Effector memory CD8-positive, alpha-beta T cell (primary cell): Measurements from ENCODE around the gene COL4A1.

ENCODE experiments used
- ATAC-seq: fragments of 150-1000 bp; cut with Tn5 transposase; replicated peaks from 2 replicates; pipeline ENCODE4 v1.10.0; 2021; ENCODE audit warnings: mild to moderate bottlenecking, moderate library complexity
- DNase-seq, 3 experiments: peaks; one replicate each; pipeline ENCODE4 v3.0.0; 2021
- H3K27ac Mint-ChIP-seq, 2 donors: one replicate each; pipeline ENCODE4 v1.8.0; 2022; ENCODE audit warnings: mild to moderate bottlenecking in 2 of 2, mixed read lengths in 2 of 2, moderate library complexity in 2 of 2
- H3K27me3 Mint-ChIP-seq, 2 donors: one replicate each; pipeline ENCODE4 v1.8.0; 2022; ENCODE audit warnings: mixed read lengths in 2 of 2
- H3K36me3 Mint-ChIP-seq: one replicate; pipeline ENCODE4 v1.8.0; 2022; ENCODE audit warnings: mild to moderate bottlenecking, moderate library complexity, mixed read lengths; ENCODE audit not compliant: insufficient read depth
- H3K4me1 Mint-ChIP-seq, 2 donors: one replicate each; pipeline ENCODE4 v1.8.0; 2022; ENCODE audit warnings: low read depth in 2 of 2, mixed read lengths in 2 of 2
- H3K4me3 Mint-ChIP-seq, 2 donors: one replicate each; pipeline ENCODE4 v1.8.0; 2022; ENCODE audit warnings: mild to moderate bottlenecking in 2 of 2, mixed read lengths in 2 of 2, moderate library complexity in 2 of 2
- H3K9me3 Mint-ChIP-seq, 2 donors: one replicate each; pipeline ENCODE4 v1.8.0; 2022; ENCODE audit warnings: mixed read lengths in 2 of 2

The COL4A1 gene

DNA sequence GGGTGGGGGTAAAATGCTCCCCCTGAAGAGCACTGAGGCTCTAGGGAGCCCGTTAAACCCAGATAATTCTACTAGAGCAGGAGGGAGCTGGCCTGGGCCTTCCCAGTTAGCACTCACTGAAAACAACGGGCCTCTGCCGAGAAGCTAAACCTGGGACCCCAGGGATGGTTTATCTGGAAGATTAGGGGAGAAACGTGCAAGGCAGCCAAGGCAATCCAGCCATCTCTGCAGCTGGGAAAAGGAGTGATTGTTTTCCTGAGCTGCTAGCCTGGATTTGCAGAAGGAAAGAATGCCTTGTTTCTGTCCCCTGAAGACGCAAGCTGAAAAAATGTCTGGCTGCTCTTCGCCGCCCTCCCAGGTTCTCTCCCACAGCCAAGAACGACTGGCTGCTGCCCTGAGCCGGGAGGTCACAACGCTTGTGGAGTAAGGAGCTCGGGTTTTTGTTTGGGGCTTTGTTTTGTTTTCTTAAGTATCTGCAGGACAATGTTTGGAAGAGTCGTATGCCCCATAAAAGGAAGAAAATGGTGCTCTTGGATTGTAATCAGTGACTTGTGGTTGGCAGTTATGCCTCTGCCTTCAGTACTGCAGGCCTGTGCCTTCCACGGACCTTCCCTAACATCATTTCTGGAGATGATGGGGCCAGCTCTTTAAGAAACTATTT is 31.6 kb upstream of the COL4A1 start:
- ATAC-seq (no peak), DNase-seq (no peak)
- Mint-ChIP-seq H3K4me3 (no peak overlapping the region), H3K27ac (no peak overlapping the region), H3K9me3 (peaks cover 2 to 9% of the 10 kb centered on the region in 2 donors), H3K36me3 (no peaks in the 10 kb centered on the region), H3K4me1 (peaks cover 8 to 13% of the 10 kb centered on the region in 2 donors), H3K27me3 (peaks cover 22 to 60% of the 10 kb centered on the region in 2 donors)

DNA sequence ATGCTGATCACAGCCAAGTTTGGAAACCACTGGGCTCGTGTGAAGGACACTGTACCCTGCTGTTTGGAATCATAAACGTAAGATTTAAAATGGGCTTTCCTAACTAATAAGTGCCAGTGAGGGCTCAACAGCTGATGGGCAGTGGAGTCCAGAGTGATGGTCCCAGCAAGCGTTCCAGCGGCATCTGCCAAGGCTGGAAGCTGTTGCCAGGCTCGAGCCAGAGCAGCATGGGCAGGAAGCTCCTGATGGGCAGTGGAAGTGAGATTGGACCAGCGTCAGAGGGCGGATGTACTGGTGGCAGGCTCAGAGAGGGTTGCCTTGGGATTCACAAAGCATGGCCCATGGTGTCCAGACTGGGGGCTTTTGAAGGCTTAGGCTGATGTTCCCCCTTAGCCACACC is 30.3 kb upstream of the COL4A1 start:
- ATAC-seq, result no peak
- Mint-ChIP-seq H3K4me3 (no peak overlapping the region), H3K36me3 (no peaks in the 10 kb centered on the region), H3K4me1 (peaks cover 8 to 13% of the 10 kb centered on the region in 2 donors), H3K27ac (no peak overlapping the region), H3K27me3 (peaks cover 27 to 58% of the 10 kb centered on the region in 2 donors), H3K9me3 (peaks cover 2 to 14% of the 10 kb centered on the region in 2 donors)
- DNase-seq, result no peak

DNA sequence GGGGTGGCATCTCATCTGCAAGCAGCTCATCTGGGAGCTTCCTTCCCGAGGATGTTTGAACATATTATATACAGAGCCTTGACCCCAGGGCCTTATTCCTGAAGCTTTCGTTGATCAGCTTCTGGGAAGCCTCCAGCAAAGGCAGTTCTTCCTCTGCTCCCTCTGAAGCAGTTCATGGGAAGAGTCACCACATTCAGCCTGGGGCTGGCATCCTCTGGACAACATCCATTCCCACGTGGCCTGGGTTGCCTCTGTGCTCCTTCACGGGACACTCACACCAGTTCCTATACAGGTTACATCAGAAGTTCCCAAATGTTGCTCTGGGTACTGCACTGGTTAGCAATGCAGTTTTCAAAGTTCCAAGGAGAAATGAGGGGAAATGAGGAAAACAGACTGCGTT is 29.7 kb upstream of the COL4A1 start:
- Mint-ChIP-seq H3K36me3 (no peaks in the 10 kb centered on the region), H3K4me3 (no peak overlapping the region), H3K4me1 (peaks cover 8 to 13% of the 10 kb centered on the region in 2 donors), H3K27me3 (peaks cover 27 to 54% of the 10 kb centered on the region in 2 donors), H3K27ac (no peak overlapping the region), H3K9me3 (peaks cover 2 to 14% of the 10 kb centered on the region in 2 donors)
- ATAC-seq (no peak), DNase-seq (no peak)

DNA sequence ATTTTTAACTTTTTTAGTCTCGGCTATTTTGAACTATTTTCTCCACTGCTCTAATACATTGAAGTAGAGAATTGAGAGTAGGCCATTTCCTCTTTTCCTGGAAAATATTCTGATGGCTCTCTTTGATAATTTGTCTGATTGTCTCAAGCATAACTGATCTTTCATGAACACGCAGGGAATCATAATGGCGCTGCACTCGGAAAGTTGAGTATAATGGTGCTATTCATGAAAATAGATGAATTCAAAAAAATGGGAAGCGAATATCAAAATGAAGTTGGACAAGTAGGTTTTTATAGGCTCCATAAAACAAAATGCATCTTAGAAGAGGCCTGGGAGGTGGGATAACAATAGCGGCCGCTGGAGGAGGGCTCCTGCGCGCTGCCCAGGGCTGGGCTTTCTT is 29.2 kb upstream of the COL4A1 start:
- no peak for DNase-seq
- no peak overlapping the region for H3K27ac Mint-ChIP-seq
- H3K27me3 Mint-ChIP-seq, result peaks cover 31 to 50% of the 10 kb centered on the region in 2 donors
- ATAC-seq, result no peak
- H3K36me3 Mint-ChIP-seq, result no peaks in the 10 kb centered on the region
- H3K4me3 Mint-ChIP-seq, result no peak overlapping the region
- peaks cover 2 to 14% of the 10 kb centered on the region in 2 donors for H3K9me3 Mint-ChIP-seq
- peaks cover 8 to 10% of the 10 kb centered on the region in 2 donors for H3K4me1 Mint-ChIP-seq

DNA sequence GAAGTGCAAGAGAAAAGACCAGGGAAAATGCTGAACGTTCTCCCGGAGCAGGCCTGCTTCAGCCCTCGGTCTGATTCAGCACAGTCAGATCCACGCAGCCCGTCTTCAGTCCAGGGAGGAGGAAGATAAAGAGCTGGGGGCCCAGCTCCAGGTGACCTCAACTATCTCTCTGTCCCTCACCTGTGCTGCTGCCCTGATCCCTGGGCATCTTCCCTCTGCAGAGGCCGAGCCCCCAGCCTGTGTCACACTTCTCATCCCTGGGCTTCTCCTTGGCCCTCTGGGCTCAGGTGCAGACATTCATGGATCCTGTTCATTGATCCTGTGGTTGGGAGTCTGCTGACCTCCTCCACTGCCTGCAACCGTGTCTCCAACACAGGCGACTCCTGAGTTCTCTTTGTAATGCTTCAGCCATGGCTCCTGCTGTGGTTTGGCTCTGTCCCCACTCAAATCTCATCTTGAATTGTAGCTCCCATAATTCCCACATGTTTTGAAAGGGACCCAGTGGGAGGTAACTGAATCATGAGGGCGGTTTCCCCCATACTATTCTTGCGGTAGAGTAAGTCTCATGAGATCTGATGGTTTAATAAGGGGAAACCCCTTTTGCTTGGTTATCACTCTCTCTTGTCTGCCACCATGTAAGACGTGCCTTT is 28.0 kb upstream of the COL4A1 start:
- Mint-ChIP-seq H3K27ac (no peak overlapping the region), H3K4me1 (peaks cover 0 to 1% of the 10 kb centered on the region in 2 donors), H3K27me3 (peaks cover 26 to 47% of the 10 kb centered on the region in 2 donors), H3K4me3 (no peak overlapping the region), H3K9me3 (peaks cover 2 to 14% of the 10 kb centered on the region in 2 donors), H3K36me3 (no peaks in the 10 kb centered on the region)
- DNase-seq (no peak), ATAC-seq (no peak)

DNA sequence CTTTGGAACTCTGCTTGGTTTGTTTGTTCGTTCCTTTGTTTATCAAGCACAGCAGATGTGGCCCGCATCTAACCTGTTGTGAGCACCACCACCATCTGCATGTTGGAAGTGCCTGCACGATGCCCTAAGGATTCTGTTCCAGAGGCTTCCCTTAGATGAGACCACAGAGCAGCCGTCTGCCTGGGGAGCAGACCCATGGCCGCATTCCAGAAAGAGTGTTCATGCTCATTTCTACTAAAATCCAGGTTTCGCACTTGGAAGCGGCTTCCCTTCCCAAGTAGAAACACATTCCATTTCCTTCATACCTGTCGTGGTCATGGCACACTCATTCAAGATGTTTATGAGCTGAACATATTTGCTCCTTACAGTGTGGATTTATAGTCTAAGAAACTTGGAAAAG is 27.3 kb upstream of the COL4A1 start:
- Mint-ChIP-seq H3K4me1 (no peaks in the 10 kb centered on the region), H3K36me3 (no peaks in the 10 kb centered on the region), H3K9me3 (peaks cover 2 to 14% of the 10 kb centered on the region in 2 donors), H3K27ac (no peak overlapping the region), H3K4me3 (no peak overlapping the region), H3K27me3 (peaks cover 25 to 46% of the 10 kb centered on the region in 2 donors)
- DNase-seq (no peak), ATAC-seq (no peak)

DNA sequence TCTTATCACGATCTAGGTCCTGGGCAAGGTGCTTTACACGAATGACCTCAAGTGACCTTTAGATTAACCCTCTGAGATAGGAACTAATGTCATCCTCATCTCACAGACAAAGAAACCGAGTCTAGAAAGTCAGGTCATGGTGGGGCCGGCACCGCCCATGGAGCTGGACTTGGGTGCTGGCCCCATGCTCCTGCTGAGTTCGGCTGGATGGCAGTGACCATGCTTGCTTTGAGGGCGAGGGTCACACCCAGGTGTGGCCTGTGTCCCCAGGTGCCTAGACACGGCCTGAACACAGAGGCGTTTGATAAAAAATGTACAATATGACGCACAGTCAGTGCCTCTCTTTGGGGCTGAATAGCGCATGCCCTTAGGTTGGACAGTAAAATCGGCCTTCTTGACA is 26.9 kb upstream of the COL4A1 start:
- peaks cover 2 to 14% of the 10 kb centered on the region in 2 donors for H3K9me3 Mint-ChIP-seq
- H3K4me1 Mint-ChIP-seq, result no peaks in the 10 kb centered on the region
- no peak overlapping the region for H3K27ac Mint-ChIP-seq
- ATAC-seq, result no peak
- peaks cover 21 to 43% of the 10 kb centered on the region in 2 donors for H3K27me3 Mint-ChIP-seq
- DNase-seq, result no peak
- no peak overlapping the region for H3K4me3 Mint-ChIP-seq
- H3K36me3 Mint-ChIP-seq, result no peaks in the 10 kb centered on the region

DNA sequence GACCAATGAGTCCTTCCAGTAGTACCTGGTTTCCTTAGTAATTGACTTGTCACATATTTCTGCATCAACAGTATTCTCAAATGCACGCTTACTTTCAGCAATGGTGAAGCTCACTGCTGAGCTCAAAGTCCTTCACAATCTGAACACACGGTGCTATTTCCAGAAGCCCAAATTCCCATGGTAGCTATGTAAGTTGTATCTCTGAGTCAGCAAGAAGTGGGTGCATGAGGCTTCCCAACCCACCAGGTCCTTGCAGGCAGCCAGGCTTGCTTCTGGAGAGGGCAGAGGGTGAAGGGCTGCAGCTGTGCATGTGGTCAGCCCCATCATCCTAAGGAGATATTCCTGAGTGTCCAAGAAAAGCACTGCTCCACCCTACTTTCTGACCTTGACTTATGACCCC is 25.8 kb upstream of the COL4A1 start:
- Mint-ChIP-seq H3K9me3 (peaks cover 0 to 14% of the 10 kb centered on the region in 2 donors), H3K4me1 (no peaks in the 10 kb centered on the region), H3K36me3 (no peaks in the 10 kb centered on the region), H3K27ac (no peak overlapping the region), H3K4me3 (no peak overlapping the region), H3K27me3 (peaks cover 18 to 39% of the 10 kb centered on the region in 2 donors)
- ATAC-seq (no peak), DNase-seq (no peak)

DNA sequence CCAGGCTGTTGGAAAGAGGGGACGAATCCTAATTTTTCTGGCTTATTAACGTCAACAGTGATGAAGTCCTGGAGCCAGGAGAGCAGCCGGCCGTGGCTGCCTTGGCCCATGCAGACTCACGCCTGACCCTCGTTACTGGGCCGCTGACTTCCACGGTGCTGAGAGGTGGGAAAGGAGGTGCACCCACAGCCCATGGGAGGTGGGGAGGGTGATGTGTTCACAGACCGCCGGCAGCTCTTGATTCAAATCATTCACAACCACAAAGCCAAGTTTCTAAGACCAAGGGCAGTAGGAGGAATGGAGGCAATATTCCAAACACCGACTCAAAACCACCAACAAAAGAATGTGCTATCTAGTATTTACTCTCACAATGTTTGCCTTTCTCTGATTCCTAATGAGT is 24.4 kb upstream of the COL4A1 start:
- H3K4me1 Mint-ChIP-seq, result no peaks in the 10 kb centered on the region
- H3K36me3 Mint-ChIP-seq, result no peaks in the 10 kb centered on the region
- H3K9me3 Mint-ChIP-seq, result peaks cover 0 to 14% of the 10 kb centered on the region in 2 donors
- H3K27me3 Mint-ChIP-seq, result peaks cover 28 to 52% of the 10 kb centered on the region in 2 donors
- H3K4me3 Mint-ChIP-seq, result no peak overlapping the region
- H3K27ac Mint-ChIP-seq, result no peak overlapping the region
- ATAC-seq, result no peak
- DNase-seq, result no peak

DNA sequence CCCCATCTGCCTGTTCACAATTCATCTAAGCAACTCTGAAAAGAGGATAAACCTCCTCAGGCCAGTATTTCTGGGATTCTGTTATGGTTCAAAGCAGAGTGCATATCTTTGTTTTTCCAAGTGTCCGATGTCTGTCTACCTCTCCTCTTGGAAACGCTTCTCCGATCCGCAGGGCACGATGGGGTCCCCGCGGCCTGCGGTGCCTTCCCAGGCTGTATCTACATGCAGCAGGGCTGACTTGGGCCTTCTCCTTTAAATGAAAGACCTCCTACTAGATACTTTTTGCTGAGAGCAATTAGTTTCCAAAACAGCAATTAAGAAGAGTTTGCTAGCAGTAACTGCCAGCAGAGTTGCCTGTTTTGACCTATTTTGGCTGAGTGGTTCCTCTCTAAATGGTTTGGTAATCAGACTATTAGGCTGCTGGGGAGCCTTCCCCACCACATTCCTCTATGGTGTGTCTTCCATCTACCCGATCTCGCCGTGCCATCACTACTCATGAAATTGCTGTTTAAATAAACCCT is 23.6 kb upstream of the COL4A1 start:
- H3K27ac Mint-ChIP-seq, result no peak overlapping the region
- no peaks in the 10 kb centered on the region for H3K36me3 Mint-ChIP-seq
- peaks cover 32 to 61% of the 10 kb centered on the region in 2 donors for H3K27me3 Mint-ChIP-seq

DNA sequence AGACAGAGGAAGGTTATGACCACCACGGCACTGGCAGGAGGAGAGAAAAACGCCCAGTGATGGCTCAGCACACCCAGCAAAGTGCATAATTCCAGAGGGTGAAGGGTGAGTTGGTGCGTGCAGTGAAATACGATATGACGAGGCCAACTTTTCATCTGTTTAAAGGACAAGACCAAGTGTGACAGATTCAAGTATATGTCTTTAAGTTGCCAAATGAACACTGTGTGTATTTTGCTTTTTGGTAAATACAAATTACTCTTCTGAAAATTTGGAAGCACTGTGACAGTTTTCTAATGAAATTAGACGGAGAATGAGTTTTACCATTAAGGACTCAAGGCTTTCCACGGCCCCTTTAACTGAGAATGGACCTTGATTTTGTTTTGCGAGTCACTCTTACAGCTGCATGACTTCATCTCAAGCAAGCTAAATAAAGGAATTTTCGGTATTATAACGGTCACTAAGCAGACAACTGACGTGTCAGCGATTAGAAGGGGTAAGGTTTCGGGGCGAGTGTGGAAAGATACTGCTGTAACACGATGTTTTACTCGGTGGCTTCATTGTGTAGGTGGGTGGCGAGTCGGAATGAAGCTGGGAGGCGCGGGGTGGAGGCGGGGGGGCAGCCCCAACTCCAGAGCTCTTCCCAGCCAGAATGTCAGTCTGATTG is 23.0 kb upstream of the COL4A1 start:
- Mint-ChIP-seq H3K27ac (no peak overlapping the region), H3K9me3 (peaks cover 0 to 9% of the 10 kb centered on the region in 2 donors), H3K4me1 (peaks cover 0 to 1% of the 10 kb centered on the region in 2 donors), H3K27me3 (peaks cover 32 to 61% of the 10 kb centered on the region in 2 donors), H3K36me3 (no peaks in the 10 kb centered on the region), H3K4me3 (no peak overlapping the region)
- DNase-seq (no peak), ATAC-seq (no peak)

More for the DNA sequence above, 23.6 kb upstream of the COL4A1 start:
- no peak overlapping the region for H3K4me3 Mint-ChIP-seq
- H3K4me1 Mint-ChIP-seq, result peaks cover 0 to 1% of the 10 kb centered on the region in 2 donors
- ATAC-seq (no peak), DNase-seq (no peak)
- peaks cover 0 to 14% of the 10 kb centered on the region in 2 donors for H3K9me3 Mint-ChIP-seq

DNA sequence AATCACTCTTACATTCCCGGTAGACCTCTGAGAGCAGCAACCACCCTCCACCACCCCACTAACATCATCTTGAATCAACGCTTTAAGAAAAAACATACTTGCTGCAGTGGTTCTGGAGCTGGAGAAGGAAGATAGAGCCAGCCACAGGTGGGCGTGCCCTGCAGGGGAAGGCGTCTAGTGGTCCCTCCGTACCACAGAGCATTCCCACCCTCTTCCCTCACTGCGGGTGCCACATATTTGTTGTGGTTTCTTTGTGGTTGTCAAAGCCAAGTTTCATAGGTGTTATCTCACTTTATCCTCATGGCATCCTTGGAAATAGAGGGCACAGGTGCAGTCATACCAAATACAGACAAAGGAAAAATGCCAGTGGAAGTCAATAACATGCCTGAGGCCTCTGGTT is 22.3 kb upstream of the COL4A1 start:
- H3K9me3 Mint-ChIP-seq, result peaks cover 0 to 7% of the 10 kb centered on the region in 2 donors
- no peak overlapping the region for H3K27ac Mint-ChIP-seq
- H3K4me1 Mint-ChIP-seq, result peaks cover 0 to 1% of the 10 kb centered on the region in 2 donors
- peaks cover 37 to 64% of the 10 kb centered on the region in 2 donors for H3K27me3 Mint-ChIP-seq
- no peak for ATAC-seq
- H3K4me3 Mint-ChIP-seq, result no peak overlapping the region
- DNase-seq, result no peak
- no peaks in the 10 kb centered on the region for H3K36me3 Mint-ChIP-seq

DNA sequence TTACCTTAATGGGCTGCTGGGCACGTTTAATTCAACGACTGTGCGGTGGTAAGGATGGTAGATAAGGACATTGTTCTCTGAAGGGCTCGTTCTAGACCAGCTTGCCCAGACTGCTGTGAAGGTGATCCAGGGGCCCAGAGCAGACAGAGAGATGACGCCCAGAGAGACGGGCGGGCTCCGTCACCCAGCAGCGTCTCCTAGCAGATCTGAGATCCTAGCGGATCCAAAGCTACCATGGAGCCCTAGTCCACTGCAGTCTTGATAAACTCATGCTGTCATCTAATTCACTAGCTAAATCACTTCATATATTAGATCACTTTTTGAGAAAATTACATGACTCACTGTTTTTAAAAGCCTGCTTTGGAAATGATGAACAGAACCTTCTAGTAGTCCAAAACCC is 21.6 kb upstream of the COL4A1 start:
- Mint-ChIP-seq H3K9me3 (peaks cover 0 to 5% of the 10 kb centered on the region in 2 donors), H3K4me1 (peaks cover 0 to 1% of the 10 kb centered on the region in 2 donors), H3K27ac (no peak overlapping the region), H3K36me3 (no peaks in the 10 kb centered on the region), H3K27me3 (peaks cover 39 to 68% of the 10 kb centered on the region in 2 donors), H3K4me3 (no peak overlapping the region)
- DNase-seq (no peak), ATAC-seq (no peak)
